Progenitor cell of endocrine pancreas (in vitro differentiated cells): ENCODE data around the gene SRGAP1. TPM values are rescaled to one million over a fixed set of nuclear protein-coding genes. Genes with fewer than 3 reads are reported as not detected.
"Not testable (repeated sequence)": the region's sequence is repeated elsewhere in the genome, so short reads cannot be mapped to it uniquely, and the experiment has no call there.

Source experiments
- DNase-seq: peaks from one replicate; pipeline ENCODE4 v3.0.0; 2021; ENCODE audit warnings: low spot score; ENCODE audit not compliant: unreplicated experiment
- H3K27ac Mint-ChIP-seq: 2 replicates; pipeline ENCODE4 v1.8.0; 2021; ENCODE audit warnings: mild to moderate bottlenecking, moderate library complexity, mixed read lengths
- H3K27me3 Mint-ChIP-seq: 2 replicates; pipeline ENCODE4 v1.8.0; 2021; ENCODE audit warnings: mixed read lengths
- H3K36me3 Mint-ChIP-seq: 2 replicates; pipeline ENCODE4 v1.8.0; 2022; ENCODE audit warnings: mixed read lengths; ENCODE audit not compliant: insufficient read depth
- H3K4me1 Mint-ChIP-seq: 2 replicates; pipeline ENCODE4 v1.8.0; 2021; ENCODE audit warnings: low read depth, mixed read lengths
- H3K4me3 Mint-ChIP-seq: 2 replicates; pipeline ENCODE4 v1.8.0; 2021; ENCODE audit warnings: low read depth, mild to moderate bottlenecking, moderate library complexity, mixed read lengths
- H3K9me3 Mint-ChIP-seq: 2 replicates; pipeline ENCODE4 v1.8.0; 2021; ENCODE audit warnings: low read depth, mixed read lengths
- total RNA-seq: library from RNA; stranded (reverse); gene quantifications from 2 replicates; pipeline ENCODE4 v1.2.1, GENCODE V29; 2021
- TF ChIP-seq, protein P1 (sequence below): fragments of 200-600 bp; sonication (generic); IDR thresholded peaks from one replicate; pipeline ENCODE4 v1.5.0; 2021; ENCODE audit warnings: antibody characterized with exemption, mild to moderate bottlenecking; ENCODE audit not compliant: unreplicated experiment

Gene SRGAP1
- total RNA-seq, 1 donor from 2014 or later, result 23.1 TPM

GRCh38 chr12:64025174-64025958 lies 180.9 kb downstream of the SRGAP1 start:
- TF ChIP-seq, protein P1, sequence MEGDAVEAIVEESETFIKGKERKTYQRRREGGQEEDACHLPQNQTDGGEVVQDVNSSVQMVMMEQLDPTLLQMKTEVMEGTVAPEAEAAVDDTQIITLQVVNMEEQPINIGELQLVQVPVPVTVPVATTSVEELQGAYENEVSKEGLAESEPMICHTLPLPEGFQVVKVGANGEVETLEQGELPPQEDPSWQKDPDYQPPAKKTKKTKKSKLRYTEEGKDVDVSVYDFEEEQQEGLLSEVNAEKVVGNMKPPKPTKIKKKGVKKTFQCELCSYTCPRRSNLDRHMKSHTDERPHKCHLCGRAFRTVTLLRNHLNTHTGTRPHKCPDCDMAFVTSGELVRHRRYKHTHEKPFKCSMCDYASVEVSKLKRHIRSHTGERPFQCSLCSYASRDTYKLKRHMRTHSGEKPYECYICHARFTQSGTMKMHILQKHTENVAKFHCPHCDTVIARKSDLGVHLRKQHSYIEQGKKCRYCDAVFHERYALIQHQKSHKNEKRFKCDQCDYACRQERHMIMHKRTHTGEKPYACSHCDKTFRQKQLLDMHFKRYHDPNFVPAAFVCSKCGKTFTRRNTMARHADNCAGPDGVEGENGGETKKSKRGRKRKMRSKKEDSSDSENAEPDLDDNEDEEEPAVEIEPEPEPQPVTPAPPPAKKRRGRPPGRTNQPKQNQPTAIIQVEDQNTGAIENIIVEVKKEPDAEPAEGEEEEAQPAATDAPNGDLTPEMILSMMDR, result no peak
- Mint-ChIP-seq H3K36me3 (peaks cover 3% of the 10 kb centered on the region), H3K4me3 (no peak overlapping the region), H3K4me1 (no peaks in the 10 kb centered on the region), H3K27ac (peak overlapping the region; percentile 7), H3K9me3 (no peaks in the 10 kb centered on the region), H3K27me3 (no peaks in the 10 kb centered on the region)
- DNase-seq, result no peak

- Mint-ChIP-seq H3K9me3 (peaks cover 4% of the 10 kb centered on the region), H3K4me3 (no peak overlapping the region), H3K27ac (no peak overlapping the region), H3K36me3 (peaks cover 5% of the 10 kb centered on the region), H3K4me1 (no peaks in the 10 kb centered on the region), H3K27me3 (no peaks in the 10 kb centered on the region)
- TF ChIP-seq, protein P1, result no peak
- no peak for DNase-seq
Observed at GRCh38 chr12:64027311-64027710, 182.8 kb downstream of the SRGAP1 start.

- no peak overlapping the region for H3K27ac Mint-ChIP-seq
- peaks cover 6% of the 10 kb centered on the region for H3K36me3 Mint-ChIP-seq
- no peak overlapping the region for H3K4me3 Mint-ChIP-seq
- no peak for DNase-seq
- no peaks in the 10 kb centered on the region for H3K27me3 Mint-ChIP-seq
- H3K4me1 Mint-ChIP-seq, result no peaks in the 10 kb centered on the region
- TF ChIP-seq, protein P1, result no peak
- H3K9me3 Mint-ChIP-seq, result peaks cover 4% of the 10 kb centered on the region
Observed at GRCh38 chr12:64028541-64028940, 184.0 kb downstream of the SRGAP1 start.

DNA sequence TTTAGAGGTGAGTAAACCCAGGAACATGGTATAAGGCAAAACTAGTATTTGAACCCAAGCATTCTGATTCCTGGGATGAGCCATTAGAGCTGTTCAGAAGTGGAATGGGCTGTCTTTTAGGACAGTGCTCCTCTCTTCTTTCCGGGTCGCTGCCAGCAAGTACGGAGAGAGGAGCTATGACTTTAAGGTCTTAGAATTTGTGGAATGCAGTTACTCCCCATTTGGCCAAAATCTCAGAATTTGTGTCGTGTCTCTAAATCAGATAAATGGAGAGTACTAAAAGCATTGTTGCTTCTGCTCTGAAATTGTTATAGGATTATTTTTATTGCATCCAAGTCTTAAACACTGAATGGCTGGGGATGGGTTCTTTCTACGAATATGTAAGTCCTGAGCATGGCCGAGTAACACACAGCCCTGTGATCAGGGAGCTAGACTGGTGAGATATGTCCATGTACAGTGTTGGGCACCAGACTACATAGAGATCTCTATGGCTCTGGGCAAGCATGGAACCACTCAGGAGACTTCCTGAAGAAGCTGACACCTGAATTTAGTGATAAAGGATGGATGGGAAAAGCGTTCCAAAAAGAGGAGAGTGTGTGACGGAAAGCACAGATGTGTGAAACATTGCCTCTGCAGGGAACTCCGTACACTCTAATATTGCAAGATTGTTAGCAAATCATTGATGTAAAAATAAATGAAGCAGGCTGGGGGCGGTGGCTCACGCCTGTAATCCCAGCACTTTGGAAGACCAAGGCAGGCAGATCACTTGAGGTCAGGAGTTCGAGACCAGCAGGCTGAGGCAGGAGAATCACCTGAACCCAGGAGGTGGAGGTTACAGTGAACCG lies 184.7 kb downstream of the SRGAP1 start:
- Mint-ChIP-seq H3K4me1 (no peaks in the 10 kb centered on the region), H3K4me3 (no peak overlapping the region), H3K27me3 (no peaks in the 10 kb centered on the region), H3K27ac (no peak overlapping the region), H3K9me3 (peaks cover 4% of the 10 kb centered on the region), H3K36me3 (peaks cover 6% of the 10 kb centered on the region)
- no peak for DNase-seq
- TF ChIP-seq, protein P1, result no peak

- TF ChIP-seq, protein P1, result no peak
- no peak overlapping the region for H3K4me3 Mint-ChIP-seq
- peaks cover 4% of the 10 kb centered on the region for H3K9me3 Mint-ChIP-seq
- no peak overlapping the region for H3K27ac Mint-ChIP-seq
- no peak for DNase-seq
- H3K36me3 Mint-ChIP-seq, result peaks cover 6% of the 10 kb centered on the region
- no peaks in the 10 kb centered on the region for H3K27me3 Mint-ChIP-seq
- H3K4me1 Mint-ChIP-seq, result no peaks in the 10 kb centered on the region
Observed at GRCh38 chr12:64030155-64030554, 185.7 kb downstream of the SRGAP1 start.

DNA sequence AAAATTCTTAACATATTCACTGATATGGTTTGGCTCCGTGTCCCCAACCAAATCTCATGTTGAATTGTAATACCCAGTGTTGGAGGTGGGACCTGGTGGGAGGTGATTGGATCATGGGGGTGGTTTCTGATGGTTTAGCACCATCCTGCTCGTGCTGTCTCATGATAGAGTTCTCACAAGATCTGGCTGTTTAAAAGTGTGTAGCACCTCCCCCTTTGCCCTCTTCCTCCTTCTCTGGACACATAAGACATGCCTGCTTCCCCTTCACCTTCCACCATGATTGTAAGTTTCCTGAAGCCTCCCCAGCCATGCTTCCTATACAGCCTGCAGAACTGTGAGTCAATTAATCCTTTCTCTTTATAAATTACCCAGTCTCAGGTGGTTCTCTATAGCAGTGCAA lies 189.6 kb downstream of the SRGAP1 start:
- H3K36me3 Mint-ChIP-seq, H3K27me3 Mint-ChIP-seq, H3K4me1 Mint-ChIP-seq, DNase-seq, H3K9me3 Mint-ChIP-seq, H3K4me3 Mint-ChIP-seq, H3K27ac Mint-ChIP-seq: not testable (repeated sequence)
